IMR-90 (cell line): ENCODE data around the gene ZFX. TPM values are rescaled to one million over a fixed set of nuclear protein-coding genes. Genes with fewer than 3 reads are reported as not detected.

Experiments
- ATAC-seq: fragments of 200-7000 bp; cut with Tn5 transposase; 2 replicates; pipeline ENCODE4 v1.9.1; 2020; ENCODE audit warnings: low read depth, mild to moderate bottlenecking, moderate library complexity
- BruUV-seq: library from RNA; stranded (reverse); fragments of 400-500 nt; replicated peaks from 2 replicates; lab custom pipeline; 2021; lab: Mats Ljungman, UMichigan
- CTCF ChIA-PET: fragments of 300-600 bp; formaldehyde crosslinking; extraction: SDS; loops from one replicate; lab custom pipeline; 2021; ENCODE audit warnings: antibody characterized with exemption; lab: Yijun Ruan, JAX
- POLR2A ChIA-PET: fragments of 300-600 bp; sonication (Branson Sonifier 250); formaldehyde crosslinking; loops from one replicate; lab custom pipeline; 2022; ENCODE audit warnings: antibody characterized with exemption; ENCODE audit not compliant: unreplicated experiment; lab: Charles Lee
- DNase-seq: peaks from one replicate; pipeline ENCODE4 v3.0.0; 2013
- H2AFZ ChIP-seq: replicated peaks from 2 replicates; pipeline ENCODE3; 2013; ENCODE audit warnings: low read length, mild to moderate bottlenecking; ENCODE audit not compliant: poor library complexity
- H2AK5ac ChIP-seq: 2 replicates; pipeline ENCODE4 v1.6.1; 2013; ENCODE audit warnings: low read depth, low read length, inconsistent platforms
- H2AK9ac ChIP-seq: replicated peaks from 2 replicates; pipeline ENCODE3; 2013; ENCODE audit warnings: mild to moderate bottlenecking, low read depth, low read length, moderate library complexity; ENCODE audit not compliant: poor library complexity
- H2BK120ac ChIP-seq: 2 replicates; pipeline ENCODE4 v1.6.1; 2013; ENCODE audit warnings: low read depth, low read length, inconsistent platforms
- H2BK15ac ChIP-seq: 3 replicates; pipeline ENCODE4 v1.6.1; 2013; ENCODE audit warnings: low read depth, low read length, inconsistent platforms
- H2BK20ac ChIP-seq: 2 replicates; pipeline ENCODE4 v1.6.1; 2013; ENCODE audit warnings: low read depth, mild to moderate bottlenecking, inconsistent platforms, low read length, moderate library complexity
- H2BK5ac ChIP-seq: 2 replicates; pipeline ENCODE4 v1.6.1; 2013; ENCODE audit warnings: mild to moderate bottlenecking, low read depth, low read length, inconsistent platforms; ENCODE audit not compliant: poor library complexity, severe bottlenecking
- H3K14ac ChIP-seq: replicated peaks from 2 replicates; pipeline ENCODE4 v1.6.1; 2013; ENCODE audit warnings: low read depth, low read length, inconsistent platforms
- H3K18ac ChIP-seq: 2 replicates; pipeline ENCODE4 v1.6.1; 2013; ENCODE audit warnings: low read depth, low read length, control low read depth
- H3K23ac ChIP-seq: 2 replicates; pipeline ENCODE4 v1.6.1; 2013; ENCODE audit warnings: low read depth, low read length, inconsistent platforms
- H3K27ac ChIP-seq: 2 replicates; pipeline ENCODE4 v1.5.1; 2013; ENCODE audit warnings: mild to moderate bottlenecking, control low read depth, low read length; ENCODE audit not compliant: insufficient read depth
- H3K27me3 ChIP-seq: 2 replicates; pipeline ENCODE4 v1.6.1; 2013; ENCODE audit warnings: low read length; ENCODE audit not compliant: control insufficient read depth, insufficient read depth
- H3K36me3 ChIP-seq: 2 replicates; pipeline ENCODE4 v1.6.1; 2013; ENCODE audit warnings: low read length, mixed read lengths; ENCODE audit not compliant: control insufficient read depth, insufficient read depth
- H3K4ac ChIP-seq: 2 replicates; pipeline ENCODE4 v1.6.1; 2013; ENCODE audit warnings: low read depth, low read length, inconsistent platforms
- H3K4me1 ChIP-seq: 2 replicates; pipeline ENCODE4 v1.6.1; 2013; ENCODE audit warnings: low read length, mixed read lengths; ENCODE audit not compliant: control insufficient read depth, insufficient read depth
- H3K4me2 ChIP-seq: 2 replicates; pipeline ENCODE4 v1.6.1; 2013; ENCODE audit warnings: low read depth, mild to moderate bottlenecking, control low read depth, low read length, moderate library complexity
- H3K4me3 ChIP-seq: 2 replicates; pipeline ENCODE4 v1.5.1; 2013; ENCODE audit warnings: low read depth, mild to moderate bottlenecking, control low read depth, low read length, moderate library complexity; ENCODE audit not compliant: insufficient read depth
- H3K56ac ChIP-seq: 2 replicates; pipeline ENCODE4 v1.6.1; 2013; ENCODE audit warnings: low read length, inconsistent platforms; ENCODE audit not compliant: insufficient read depth; ENCODE audit errors: extremely low read depth
- H3K79me1 ChIP-seq, 2 experiments: 2 replicates each; pipeline ENCODE4 v1.6.1; 2013; ENCODE audit warnings: low read length in 2 of 2, inconsistent platforms in 1 of 2, low read depth in 1 of 2
- H3K9ac ChIP-seq: 2 replicates; pipeline ENCODE4 v1.6.1; 2013; ENCODE audit warnings: low read depth, low read length, control low read depth
- H3K9me1 ChIP-seq: 2 replicates; pipeline ENCODE4 v1.6.1; 2013; ENCODE audit warnings: low read length, inconsistent platforms; ENCODE audit not compliant: insufficient read depth
- H3K9me3 ChIP-seq: 2 replicates; pipeline ENCODE4 v1.6.1; 2013; ENCODE audit warnings: low read length; ENCODE audit not compliant: control insufficient read depth, insufficient read depth
- H4K20me1 ChIP-seq: 2 replicates; pipeline ENCODE4 v1.6.1; 2013; ENCODE audit warnings: low read length, inconsistent platforms; ENCODE audit not compliant: insufficient read depth
- H4K5ac ChIP-seq: 2 replicates; pipeline ENCODE4 v1.6.1; 2013; ENCODE audit warnings: mild to moderate bottlenecking, low read depth, low read length, control low read depth
- H4K8ac ChIP-seq, 2 experiments: 2 replicates each; pipeline ENCODE4 v1.6.1; 2013; ENCODE audit warnings: low read depth in 2 of 2, low read length in 2 of 2, control low read depth in 1 of 2, inconsistent platforms in 1 of 2
- H4K91ac ChIP-seq: 2 replicates; pipeline ENCODE4 v1.6.1; 2013; ENCODE audit warnings: low read depth, low read length, inconsistent platforms; ENCODE audit not compliant: insufficient read depth
- BHLHE40 ChIP-seq: fragments of 150-350 bp; IDR thresholded peaks from 2 replicates; pipeline ENCODE4 v1.6.1; 2016; ENCODE audit warnings: mild to moderate bottlenecking, low read depth, low read length
- CEBPB ChIP-seq: IDR thresholded peaks from 2 replicates; pipeline ENCODE4 v1.6.1; 2012; ENCODE audit warnings: low read depth, low read length, improper control_type of control experiment
- CHD1 ChIP-seq: IDR thresholded peaks from 2 replicates; pipeline ENCODE4 v1.6.1; 2012; ENCODE audit warnings: low read depth, low read length, improper control_type of control experiment
- CTCF ChIP-seq: conservative IDR thresholded peaks from 2 replicates; pipeline ENCODE4 v1.5.1; 2012; ENCODE audit warnings: mild to moderate bottlenecking, low read depth, low read length, improper control_type of control experiment
- ELK1 ChIP-seq: fragments of 150-350 bp; IDR thresholded peaks from 2 replicates; pipeline ENCODE4 v1.6.1; 2016; ENCODE audit warnings: low read depth, mild to moderate bottlenecking, low read length, moderate library complexity, borderline replicate concordance
- MAZ ChIP-seq: IDR thresholded peaks from 2 replicates; pipeline ENCODE4 v1.6.1; 2012; ENCODE audit warnings: low read depth, mild to moderate bottlenecking, low read length, improper control_type of control experiment, moderate library complexity, borderline replicate concordance
- MXI1 ChIP-seq: IDR thresholded peaks from 2 replicates; pipeline ENCODE4 v1.6.1; 2012; ENCODE audit warnings: low read depth, mild to moderate bottlenecking, low read length, moderate library complexity, borderline replicate concordance
- NFE2L2 ChIP-seq: fragments of 150-350 bp; IDR thresholded peaks from 2 replicates; pipeline ENCODE4 v1.6.1; 2016; ENCODE audit warnings: low read depth, mild to moderate bottlenecking, low read length
- RCOR1 ChIP-seq: IDR thresholded peaks from 2 replicates; pipeline ENCODE4 v1.6.1; 2012; ENCODE audit warnings: mild to moderate bottlenecking, low read length, improper control_type of control experiment; ENCODE audit not compliant: insufficient replicate concordance
- RFX5 ChIP-seq: IDR thresholded peaks from 2 replicates; pipeline ENCODE4 v1.8.0; 2012; ENCODE audit warnings: low read depth, mild to moderate bottlenecking, low read length, moderate library complexity
- USF2 ChIP-seq: fragments of 150-350 bp; IDR thresholded peaks from 2 replicates; pipeline ENCODE4 v1.6.1; 2017; ENCODE audit warnings: mild to moderate bottlenecking, antibody characterized with exemption, low read length, low read depth
- dilution Hi-C: fragments of 300-500 bp; cut with HindIII; formaldehyde crosslinking; loops from one replicate; pipeline ENCODE4 v1.14.3; 2018; ENCODE audit warnings: low sequenced_read_pairs; ENCODE audit not compliant: unreplicated experiment
- in situ Hi-C: fragments of 300-500 bp; cut with MboI; formaldehyde crosslinking; loops from 3 replicates; pipeline ENCODE4 v1.14.3; 2019; ENCODE audit warnings: low sequenced_read_pairs, inconsistent platforms, mixed read lengths
- intact Hi-C: fragments of 100-400 bp; cut with micrococcal nuclease; formaldehyde crosslinking; loops from 2 replicates; pipeline ENCODE4 v1.10.0; 2022
- polyA plus RNA-seq, 3 experiments: library from polyadenylated mRNA; depleted of rRNA; stranded (reverse); fragments of >200 nt; gene quantifications; 2 replicates each; pipeline ENCODE4 v1.2.3, GENCODE V29; 2012; ENCODE audit warnings: low replicate concordance in 1 of 3
- total RNA-seq: library from RNA; depleted of rRNA; stranded (reverse); fragments of >200 nt; gene quantifications from 2 replicates; pipeline ENCODE4 v1.2.3, GENCODE V29; 2012

ZFX gene
- total and polyA plus RNA-seq, 2 of the 4 experiments (the other 2 are of a cell fraction), result 16.0 to 99.3 TPM

GRCh38 chrX:24232796-24233195 lies 83.3 kb downstream of the ZFX start:
- Histone ChIP-seq H3K27me3 (peaks cover 4% of the 10 kb centered on the region), H3K9me1 (peaks cover 3% of the 10 kb centered on the region), H2BK20ac (no peak overlapping the region), H4K8ac (no peak overlapping the region), H2BK15ac (no peak overlapping the region), H3K79me1 (no peaks in the 10 kb centered on the region), H2AK9ac (no peak overlapping the region), H2AK5ac (no peak overlapping the region), H2BK120ac (no peak overlapping the region), H3K9me3 (no peaks in the 10 kb centered on the region), H3K4ac (no peak overlapping the region), H3K4me1 (peaks cover 2% of the 10 kb centered on the region; the same call in 1 of the 2 replicates), H3K14ac (no peak overlapping the region), H2BK5ac (no peak overlapping the region), H3K9ac (no peak overlapping the region), H3K27ac (no peak overlapping the region), H2AFZ (no peak overlapping the region), H3K4me2 (no peak overlapping the region), H3K36me3 (no peaks in the 10 kb centered on the region), H3K23ac (no peak overlapping the region), H4K91ac (no peak overlapping the region), H3K4me3 (no peak overlapping the region), H4K5ac (no peak overlapping the region), H3K18ac (no peak overlapping the region), H4K20me1 (no peaks in the 10 kb centered on the region), H3K56ac (no peak overlapping the region)
- ChIA-PET POLR2A (interaction anchor here (0.5 kb wide), 1 partner anchor 79 kb away, joined by 3 read pairs; no protein-coding TSS in a partner anchor), CTCF (interaction anchor here (0.6 kb wide), 1 partner anchor 10 kb away, joined by 3 read pairs; no protein-coding TSS in a partner anchor)
- ATAC-seq (no peak), DNase-seq (no peak)
- dilution Hi-C loops, result no loop called here
- no TSS peak for BruUV-seq
- TF ChIP-seq CEBPB (no peak), MXI1 (no peak), ELK1 (no peak), USF2 (no peak), RFX5 (no peak), CHD1 (no peak), MAZ (no peak), RCOR1 (no peak), NFE2L2 (no peak), BHLHE40 (no peak), CTCF (no peak)
- intact Hi-C loops, result loop anchor here (10.0 kb wide), 1 partner anchor 258 kb away; no protein-coding TSS in a partner anchor
- in situ Hi-C loops, result loop anchor here (10.0 kb wide), 1 partner anchor 158 kb away; no protein-coding TSS in a partner anchor
